ENCODE measurements around the gene NAIF1. TPM values are rescaled to one million over a fixed set of nuclear protein-coding genes. Genes with fewer than 3 reads are reported as not detected.

NAIF1 gene
- polyA plus RNA-seq, 1 donor from 2014 or later: 9.9 TPM

- Histone ChIP-seq H3K9ac (ENCODE audit: low read length) (no peak overlapping the region), H3K4me3 (ENCODE audit: low read length) (no peak overlapping the region), H3K27me3 (ENCODE audit: insufficient read depth, low read depth, low read length) (no peaks in the 10 kb centered on the region), H2AFZ (ENCODE audit: low read depth, low read length) (no peak overlapping the region), H4K20me1 (ENCODE audit: insufficient read depth) (no peaks in the 10 kb centered on the region), H3K79me2 (replicated peaks; ENCODE audit: insufficient read depth, low read length) (no peaks in the 10 kb centered on the region), H3K27ac (ENCODE audit: low read length) (no peak overlapping the region), H3K9me2 (ENCODE audit: insufficient read depth, low read length) (no peaks in the 10 kb centered on the region), H3F3A (ENCODE audit: insufficient read depth, low read length, poor library complexity, severe bottlenecking) (no peaks in the 10 kb centered on the region), H3K4me2 (ENCODE audit: low read length) (no peak overlapping the region), H3K36me3 (ENCODE audit: insufficient read depth, low read length) (no peaks in the 10 kb centered on the region), H3K9me3 (ENCODE audit: low read length) (no peaks in the 10 kb centered on the region)
- TF ChIP-seq, protein P1, sequence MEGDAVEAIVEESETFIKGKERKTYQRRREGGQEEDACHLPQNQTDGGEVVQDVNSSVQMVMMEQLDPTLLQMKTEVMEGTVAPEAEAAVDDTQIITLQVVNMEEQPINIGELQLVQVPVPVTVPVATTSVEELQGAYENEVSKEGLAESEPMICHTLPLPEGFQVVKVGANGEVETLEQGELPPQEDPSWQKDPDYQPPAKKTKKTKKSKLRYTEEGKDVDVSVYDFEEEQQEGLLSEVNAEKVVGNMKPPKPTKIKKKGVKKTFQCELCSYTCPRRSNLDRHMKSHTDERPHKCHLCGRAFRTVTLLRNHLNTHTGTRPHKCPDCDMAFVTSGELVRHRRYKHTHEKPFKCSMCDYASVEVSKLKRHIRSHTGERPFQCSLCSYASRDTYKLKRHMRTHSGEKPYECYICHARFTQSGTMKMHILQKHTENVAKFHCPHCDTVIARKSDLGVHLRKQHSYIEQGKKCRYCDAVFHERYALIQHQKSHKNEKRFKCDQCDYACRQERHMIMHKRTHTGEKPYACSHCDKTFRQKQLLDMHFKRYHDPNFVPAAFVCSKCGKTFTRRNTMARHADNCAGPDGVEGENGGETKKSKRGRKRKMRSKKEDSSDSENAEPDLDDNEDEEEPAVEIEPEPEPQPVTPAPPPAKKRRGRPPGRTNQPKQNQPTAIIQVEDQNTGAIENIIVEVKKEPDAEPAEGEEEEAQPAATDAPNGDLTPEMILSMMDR (IDR thresholded peaks at IDR 0.05; ENCODE audit: poor library complexity, severe bottlenecking): no peak
- TF ChIP-seq EZH2 (IDR thresholded peaks at IDR 0.05; ENCODE audit: borderline replicate concordance, insufficient read depth, low read length, poor library complexity, severe bottlenecking) (no peak), EP300 (conservative IDR thresholded peaks at IDR 0.05; ENCODE audit: poor library complexity, severe bottlenecking) (no peak), MXI1 (conservative IDR thresholded peaks at IDR 0.05; ENCODE audit: poor library complexity, severe bottlenecking) (no peak), POLR2AphosphoS5 (IDR thresholded peaks at IDR 0.05) (no peak), RAD21 (conservative IDR thresholded peaks at IDR 0.05) (no peak), SMC3 (conservative IDR thresholded peaks at IDR 0.05; ENCODE audit: poor library complexity) (no peak), TAF1 (IDR thresholded peaks at IDR 0.05; ENCODE audit: low read depth) (no peak), REST (IDR thresholded peaks at IDR 0.05; ENCODE audit: borderline replicate concordance) (no peak)
Observed at GRCh38 chr9:128062279-128062678, 4.8 kb downstream of the NAIF1 start.

DNA sequence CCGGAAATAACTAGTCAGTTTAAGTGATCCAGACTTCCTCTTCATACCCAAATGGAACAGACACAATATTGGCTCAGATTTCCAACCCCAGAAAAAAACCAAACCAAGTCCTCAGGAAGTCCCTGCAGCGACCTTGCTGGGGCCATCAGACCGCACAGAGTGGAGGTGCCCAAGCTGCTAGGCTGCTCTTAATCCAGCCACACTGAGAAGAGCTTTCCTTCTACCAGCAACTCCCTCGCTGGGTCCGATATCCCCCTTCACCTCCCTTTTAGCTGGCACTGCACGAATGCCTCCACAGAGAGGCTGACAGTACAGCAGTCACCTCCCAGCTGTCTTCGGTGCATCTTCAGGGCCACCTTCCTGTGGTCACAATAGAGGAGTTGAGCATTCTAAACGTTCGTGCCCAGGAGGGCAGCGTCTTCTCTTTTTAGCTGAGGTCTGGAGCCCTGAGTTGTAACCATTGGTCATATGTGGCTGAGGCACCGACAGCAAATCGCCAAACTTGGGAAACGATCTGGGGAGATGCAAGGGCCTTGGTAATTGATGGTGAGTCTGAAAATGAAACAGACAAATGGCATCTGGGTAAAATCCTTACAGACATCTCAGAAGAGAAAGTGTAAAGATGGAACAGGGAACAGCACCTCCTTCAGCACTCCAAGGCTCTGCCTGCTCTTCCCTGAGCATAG is 5.7 kb downstream of the NAIF1 start:
- Histone ChIP-seq H4K20me1 (ENCODE audit: insufficient read depth) (no peaks in the 10 kb centered on the region), H3K4me2 (ENCODE audit: low read length) (no peak overlapping the region), H3K9me2 (ENCODE audit: insufficient read depth, low read length) (no peaks in the 10 kb centered on the region), H3K27ac (ENCODE audit: low read length) (no peak overlapping the region), H3K79me2 (replicated peaks; ENCODE audit: insufficient read depth, low read length) (no peaks in the 10 kb centered on the region), H3K9ac (ENCODE audit: low read length) (no peak overlapping the region), H3F3A (ENCODE audit: insufficient read depth, low read length, poor library complexity, severe bottlenecking) (no peaks in the 10 kb centered on the region), H2AFZ (ENCODE audit: low read depth, low read length) (no peak overlapping the region), H3K27me3 (ENCODE audit: insufficient read depth, low read depth, low read length) (no peaks in the 10 kb centered on the region), H3K36me3 (ENCODE audit: insufficient read depth, low read length) (no peaks in the 10 kb centered on the region), H3K9me3 (ENCODE audit: low read length) (no peaks in the 10 kb centered on the region), H3K4me3 (ENCODE audit: low read length) (no peak overlapping the region)
- no peak for TF ChIP-seq POLR2AphosphoS5 (IDR thresholded peaks at IDR 0.05)
- TF ChIP-seq TAF1 (IDR thresholded peaks at IDR 0.05; ENCODE audit: low read depth): no peak
- no peak for TF ChIP-seq RAD21 (conservative IDR thresholded peaks at IDR 0.05)
- TF ChIP-seq MXI1 (conservative IDR thresholded peaks at IDR 0.05; ENCODE audit: poor library complexity, severe bottlenecking): no peak
- TF ChIP-seq EZH2 (IDR thresholded peaks at IDR 0.05; ENCODE audit: borderline replicate concordance, insufficient read depth, low read length, poor library complexity, severe bottlenecking): no peak
- no peak for TF ChIP-seq SMC3 (conservative IDR thresholded peaks at IDR 0.05; ENCODE audit: poor library complexity)
